HG03175 (cell line): ENCODE data around the gene CEBPZ.

Source experiments
- ATAC-seq: cut with Tn5 transposase; IDR thresholded peaks from one replicate; pipeline ENCODE4 v1.9.1; 2021; ENCODE audit warnings: mild to moderate bottlenecking, moderate library complexity; ENCODE audit not compliant: unreplicated experiment

CEBPZ gene

GRCh38 chr2:37181726-37182684 is 49.4 kb downstream of the CEBPZ start:
- ATAC-seq, result no peak

DNA sequence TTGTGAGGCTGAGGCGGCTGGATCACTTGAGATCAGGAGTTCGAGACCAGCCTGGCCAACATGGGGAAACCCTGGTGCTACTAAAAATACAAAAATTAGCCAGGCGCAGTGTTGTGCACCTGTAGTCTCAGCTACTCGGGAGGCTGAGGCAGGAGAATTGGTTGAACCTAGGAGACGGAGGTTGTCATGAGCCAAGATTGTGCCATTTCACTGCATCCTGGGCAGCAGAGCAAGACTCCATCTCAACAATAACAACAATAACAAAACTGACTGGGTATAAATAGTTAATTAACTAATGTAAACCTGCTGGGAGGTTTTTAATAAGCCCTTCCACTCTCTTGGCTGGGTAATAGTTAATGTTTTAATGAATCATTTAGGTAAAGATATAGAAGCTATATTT is 50.8 kb downstream of the CEBPZ start:
- ATAC-seq, result no peak

DNA sequence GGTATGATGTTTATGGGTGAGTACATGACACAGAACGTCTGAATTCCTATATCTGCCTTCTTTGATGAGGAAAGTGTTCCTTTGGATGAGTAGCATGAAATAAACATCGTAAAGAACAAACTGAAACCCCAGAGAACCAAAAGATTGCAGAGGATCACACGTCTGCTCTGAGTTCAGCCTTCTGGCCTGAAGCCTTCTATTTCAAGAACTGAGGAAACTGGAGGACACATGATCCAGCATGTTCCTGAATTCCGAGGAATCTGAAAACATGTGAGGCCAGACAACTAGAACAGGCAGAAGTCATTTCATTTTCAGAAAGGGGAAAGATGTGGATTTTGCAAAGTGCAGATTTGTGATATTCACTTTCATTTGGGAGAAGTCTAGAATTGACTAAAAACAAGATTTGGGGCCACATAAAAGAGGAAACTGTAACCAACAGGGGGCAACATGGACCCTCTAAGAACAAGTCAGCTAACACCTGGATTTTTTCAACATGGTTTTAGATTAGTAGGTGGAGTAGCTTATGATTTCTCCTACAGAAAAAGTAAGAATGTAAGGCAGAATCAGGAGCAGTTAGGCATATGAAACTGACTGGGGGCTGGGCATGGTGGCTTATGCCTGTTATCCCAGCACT is 51.3 kb downstream of the CEBPZ start:
- no peak for ATAC-seq

GRCh38 chr2:37173741-37174140 is 57.7 kb downstream of the CEBPZ start:
- no peak for ATAC-seq

GRCh38 chr2:37171624-37171950 is 59.8 kb downstream of the CEBPZ start:
- no peak for ATAC-seq

DNA sequence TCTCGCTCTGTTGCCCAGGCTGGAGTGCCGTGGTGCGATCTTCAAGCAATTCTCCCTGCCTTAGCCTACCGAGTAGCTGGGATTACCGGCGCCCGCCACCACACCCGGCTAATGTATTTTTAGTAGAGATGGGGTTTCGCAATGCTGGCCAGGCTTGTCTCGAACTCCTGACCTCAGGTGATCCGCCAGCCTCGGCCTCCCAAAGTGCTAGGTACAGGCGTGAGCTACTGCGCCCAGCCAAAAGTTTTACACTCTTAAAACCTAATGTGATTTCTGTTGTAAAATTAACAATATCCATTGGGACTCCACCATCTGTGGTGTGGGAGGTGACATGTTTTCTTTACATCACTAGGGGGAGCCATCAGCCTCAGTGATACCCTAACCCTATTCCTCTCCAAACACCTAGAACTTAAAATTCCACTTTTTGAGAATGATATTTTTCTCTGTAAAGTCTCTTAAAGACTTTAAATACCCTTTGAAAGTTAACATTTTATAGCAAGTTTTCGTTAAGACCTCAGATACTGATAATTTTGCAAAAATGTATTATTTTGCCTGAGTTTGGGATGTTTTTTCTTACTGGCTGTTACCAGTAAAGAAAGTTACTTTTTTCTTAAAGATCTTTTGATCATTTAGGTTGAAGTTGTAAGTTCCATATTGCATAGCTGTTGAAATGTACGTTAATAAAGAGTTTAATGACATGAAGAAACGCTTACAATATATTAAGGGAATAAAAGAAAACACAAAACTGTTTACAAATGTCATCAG is 63.0 kb downstream of the CEBPZ start:
- ATAC-seq, result no peak

DNA sequence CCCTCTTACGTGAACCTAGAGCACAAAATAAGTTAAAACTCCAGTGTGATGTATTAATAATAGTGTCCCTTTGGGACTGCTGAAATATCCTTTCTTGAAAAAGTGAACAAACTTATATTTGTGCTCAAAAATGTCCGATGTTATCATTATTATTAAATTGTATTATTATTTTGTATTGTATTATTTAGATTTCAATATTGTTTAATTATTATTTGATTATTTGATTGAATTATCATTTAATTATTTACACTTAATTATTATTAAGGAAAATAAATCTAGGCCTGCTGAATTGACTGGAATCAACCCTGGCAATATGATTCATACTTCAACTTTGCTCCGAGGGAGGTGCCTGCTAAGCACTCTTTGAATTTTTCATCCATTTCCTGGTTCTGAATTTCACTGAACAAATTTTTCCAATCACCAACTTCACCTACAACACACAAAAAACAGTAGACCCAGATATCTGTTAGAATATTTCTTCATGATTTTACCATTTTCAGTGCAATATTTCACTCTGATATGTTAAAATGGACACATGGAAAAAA is 63.7 kb downstream of the CEBPZ start:
- no peak for ATAC-seq

- ATAC-seq, result no peak
Observed at GRCh38 chr2:37164757-37165156, 66.6 kb downstream of the CEBPZ start.

GRCh38 chr2:37156857-37157714 is 74.3 kb downstream of the CEBPZ start, which contains the start of gene EIF2AK2:
Gene EIF2AK2 (minus strand): TSS chr2:37156980. CDS start chr2:37147806, 9,174 bp downstream.
- ATAC-seq, result peak; percentile 89

- ATAC-seq, result peak; percentile 33
Observed at GRCh38 chr2:37156071-37156856, 75.1 kb downstream of the CEBPZ start.

GRCh38 chr2:37154785-37155184 is 76.6 kb downstream of the CEBPZ start:
- no peak for ATAC-seq

DNA sequence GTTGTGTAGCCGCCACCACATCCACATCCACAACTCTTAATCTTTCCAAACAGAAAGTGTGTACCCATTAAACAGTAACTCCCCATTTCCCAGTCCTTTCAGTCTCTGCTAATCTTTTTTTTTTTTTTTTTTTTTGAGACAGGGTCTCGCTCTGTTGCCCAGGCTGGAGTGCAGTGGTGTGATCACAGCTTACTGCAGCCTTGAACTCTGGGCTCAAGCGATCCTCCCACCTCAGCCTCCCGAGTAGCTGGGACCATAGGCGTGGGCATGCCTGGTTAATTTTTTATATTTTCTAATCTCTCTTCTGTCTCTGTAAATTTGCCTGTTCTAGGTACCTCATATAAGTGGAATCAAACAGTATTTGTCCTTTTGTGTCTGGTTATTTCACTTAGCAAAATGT is 78.2 kb downstream of the CEBPZ start:
- no peak for ATAC-seq
